ENCODE results near the gene EXOC3L4. TPM values are rescaled to one million over a fixed set of nuclear protein-coding genes. Genes with fewer than 3 reads are reported as not detected.
A peak's percentile ranks its signal among the peaks of the same experiment; 100 is the strongest.

EXOC3L4 gene
- total RNA-seq, 1 donor from 2014 or later, result 8.6 TPM

DNA sequence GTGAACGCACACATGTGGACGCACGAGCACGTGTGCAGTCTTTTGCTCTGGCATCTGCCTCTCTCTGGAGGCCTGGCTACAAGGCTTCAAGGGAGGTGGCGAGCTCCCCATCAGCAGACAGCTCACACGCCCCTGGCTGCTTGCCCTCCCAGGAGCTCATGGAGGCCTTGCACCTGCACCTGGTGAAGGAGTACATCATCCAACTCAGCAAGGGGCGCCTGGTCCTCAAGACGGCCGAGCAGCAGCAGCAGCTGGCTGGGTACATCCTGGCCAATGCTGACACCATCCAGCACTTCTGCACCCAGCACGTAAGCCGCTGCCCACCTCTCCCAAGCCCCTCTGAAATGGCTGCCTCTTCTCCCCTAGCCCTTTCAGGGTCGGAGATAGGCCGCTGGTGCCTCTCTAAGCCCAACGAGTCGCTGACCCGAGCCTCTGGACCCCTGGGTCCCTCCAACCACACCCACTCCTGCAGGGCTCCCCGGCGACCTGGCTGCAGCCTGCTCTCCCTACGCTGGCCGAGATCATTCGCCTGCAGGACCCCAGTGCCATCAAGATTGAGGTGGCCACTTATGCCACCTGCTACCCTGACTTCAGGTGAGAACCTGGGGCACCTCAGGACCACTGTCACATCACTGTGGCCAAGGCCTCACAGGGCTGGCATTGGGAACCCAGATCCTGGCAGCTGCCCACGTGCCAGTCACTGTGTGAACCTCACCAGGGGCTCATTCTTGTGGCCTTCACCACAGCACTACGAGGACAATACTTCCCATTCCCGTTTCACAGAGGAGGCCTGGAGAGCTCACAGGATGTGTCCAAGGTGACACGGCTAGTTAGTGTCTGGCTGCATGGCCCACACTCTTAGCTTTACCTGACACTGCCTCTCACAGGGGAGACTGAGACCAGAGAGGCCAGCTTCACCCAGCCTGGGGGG is 39.0 kb downstream of the EXOC3L4 start:
- TF ChIP-seq, protein P1, sequence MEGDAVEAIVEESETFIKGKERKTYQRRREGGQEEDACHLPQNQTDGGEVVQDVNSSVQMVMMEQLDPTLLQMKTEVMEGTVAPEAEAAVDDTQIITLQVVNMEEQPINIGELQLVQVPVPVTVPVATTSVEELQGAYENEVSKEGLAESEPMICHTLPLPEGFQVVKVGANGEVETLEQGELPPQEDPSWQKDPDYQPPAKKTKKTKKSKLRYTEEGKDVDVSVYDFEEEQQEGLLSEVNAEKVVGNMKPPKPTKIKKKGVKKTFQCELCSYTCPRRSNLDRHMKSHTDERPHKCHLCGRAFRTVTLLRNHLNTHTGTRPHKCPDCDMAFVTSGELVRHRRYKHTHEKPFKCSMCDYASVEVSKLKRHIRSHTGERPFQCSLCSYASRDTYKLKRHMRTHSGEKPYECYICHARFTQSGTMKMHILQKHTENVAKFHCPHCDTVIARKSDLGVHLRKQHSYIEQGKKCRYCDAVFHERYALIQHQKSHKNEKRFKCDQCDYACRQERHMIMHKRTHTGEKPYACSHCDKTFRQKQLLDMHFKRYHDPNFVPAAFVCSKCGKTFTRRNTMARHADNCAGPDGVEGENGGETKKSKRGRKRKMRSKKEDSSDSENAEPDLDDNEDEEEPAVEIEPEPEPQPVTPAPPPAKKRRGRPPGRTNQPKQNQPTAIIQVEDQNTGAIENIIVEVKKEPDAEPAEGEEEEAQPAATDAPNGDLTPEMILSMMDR (IDR thresholded peaks at IDR 0.05), result no peak
- TF ChIP-seq POLR2A (IDR thresholded peaks at IDR 0.05) (no peak), POLR2AphosphoS5 (IDR thresholded peaks at IDR 0.05; ENCODE audit: insufficient read depth in 1 of 2, low read depth in 1 of 2) (no peak)
- Histone ChIP-seq H3K27me3 (no peaks in the 10 kb centered on the region), H3K36me3 (peaks cover 0 to 45% of the 10 kb centered on the region in 2 donors), H3K27ac (no peak overlapping the region), H3K9me3 (no peaks in the 10 kb centered on the region), H3K4me3 (no peak overlapping the region), H3K4me1 (peaks cover 69% of the 10 kb centered on the region)
- no peak for DNase-seq (ENCODE audit: extremely low spot score in 2 of 2)
- intact Hi-C loops (cut with DNase I), result no loop called here

DNA sequence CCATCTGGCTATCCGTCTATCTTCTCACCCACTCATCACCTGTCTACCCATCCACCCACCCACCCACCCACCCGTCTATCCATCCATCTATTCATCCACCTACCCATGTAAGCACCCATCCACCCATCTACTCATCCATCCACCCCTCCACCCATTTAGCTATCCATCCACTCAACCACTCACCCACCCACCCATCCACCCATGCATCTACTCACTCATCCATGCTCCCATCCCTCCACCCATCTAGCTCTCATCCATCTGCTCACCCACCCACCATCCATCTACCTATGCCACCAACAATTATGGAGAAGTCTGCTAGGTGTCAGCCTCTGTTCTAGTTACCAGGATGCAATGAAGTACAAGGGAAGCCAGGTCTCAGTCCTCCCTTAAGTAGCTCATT is 39.9 kb downstream of the EXOC3L4 start:
- TF ChIP-seq POLR2A (IDR thresholded peaks at IDR 0.05) (no peak), POLR2AphosphoS5 (IDR thresholded peaks at IDR 0.05; ENCODE audit: insufficient read depth in 1 of 2, low read depth in 1 of 2) (no peak)
- TF ChIP-seq, protein P1 (IDR thresholded peaks at IDR 0.05), result no peak
- peaks cover 0 to 45% of the 10 kb centered on the region in 2 donors for H3K36me3 ChIP-seq
- H3K4me3 ChIP-seq, result no peak overlapping the region
- H3K4me1 ChIP-seq, result peaks cover 69% of the 10 kb centered on the region
- no peak for DNase-seq (ENCODE audit: extremely low spot score in 2 of 2)
- intact Hi-C loops (cut with DNase I), result no loop called here
- H3K9me3 ChIP-seq, result no peaks in the 10 kb centered on the region
- no peak overlapping the region for H3K27ac ChIP-seq
- no peaks in the 10 kb centered on the region for H3K27me3 ChIP-seq

DNA sequence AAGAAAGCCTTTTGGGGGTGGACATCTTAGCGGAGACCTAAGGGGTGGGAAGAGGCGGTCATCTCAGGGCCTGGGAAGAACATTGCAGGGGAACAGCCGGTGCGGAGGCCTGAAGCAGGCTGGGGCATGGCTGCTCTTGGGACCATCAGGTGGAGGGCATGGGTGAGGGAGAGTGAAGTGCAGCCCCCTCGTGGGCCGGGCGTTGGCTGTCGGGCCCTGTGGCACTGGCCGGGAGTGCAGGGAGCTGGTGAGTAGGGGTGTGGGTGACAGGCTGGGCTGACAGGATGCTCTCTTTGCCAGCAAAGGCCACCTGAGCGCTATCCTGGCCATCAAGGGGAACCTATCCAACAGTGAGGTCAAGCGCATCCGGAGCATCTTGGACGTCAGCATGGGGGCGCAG is 40.4 kb downstream of the EXOC3L4 start:
- Histone ChIP-seq H3K4me3 (no peak overlapping the region), H3K9me3 (no peaks in the 10 kb centered on the region), H3K36me3 (peaks cover 0 to 42% of the 10 kb centered on the region in 2 donors), H3K27me3 (no peaks in the 10 kb centered on the region), H3K27ac (no peak overlapping the region), H3K4me1 (peaks cover 64% of the 10 kb centered on the region)
- no peak for TF ChIP-seq POLR2AphosphoS5 (IDR thresholded peaks at IDR 0.05; ENCODE audit: insufficient read depth in 1 of 2, low read depth in 1 of 2)
- TF ChIP-seq, protein P1 (IDR thresholded peaks at IDR 0.05), result no peak
- no peak for TF ChIP-seq POLR2A (IDR thresholded peaks at IDR 0.05)
- intact Hi-C loops (cut with DNase I), result no loop called here
- DNase-seq (ENCODE audit: extremely low spot score in 2 of 2), result no peak

DNA sequence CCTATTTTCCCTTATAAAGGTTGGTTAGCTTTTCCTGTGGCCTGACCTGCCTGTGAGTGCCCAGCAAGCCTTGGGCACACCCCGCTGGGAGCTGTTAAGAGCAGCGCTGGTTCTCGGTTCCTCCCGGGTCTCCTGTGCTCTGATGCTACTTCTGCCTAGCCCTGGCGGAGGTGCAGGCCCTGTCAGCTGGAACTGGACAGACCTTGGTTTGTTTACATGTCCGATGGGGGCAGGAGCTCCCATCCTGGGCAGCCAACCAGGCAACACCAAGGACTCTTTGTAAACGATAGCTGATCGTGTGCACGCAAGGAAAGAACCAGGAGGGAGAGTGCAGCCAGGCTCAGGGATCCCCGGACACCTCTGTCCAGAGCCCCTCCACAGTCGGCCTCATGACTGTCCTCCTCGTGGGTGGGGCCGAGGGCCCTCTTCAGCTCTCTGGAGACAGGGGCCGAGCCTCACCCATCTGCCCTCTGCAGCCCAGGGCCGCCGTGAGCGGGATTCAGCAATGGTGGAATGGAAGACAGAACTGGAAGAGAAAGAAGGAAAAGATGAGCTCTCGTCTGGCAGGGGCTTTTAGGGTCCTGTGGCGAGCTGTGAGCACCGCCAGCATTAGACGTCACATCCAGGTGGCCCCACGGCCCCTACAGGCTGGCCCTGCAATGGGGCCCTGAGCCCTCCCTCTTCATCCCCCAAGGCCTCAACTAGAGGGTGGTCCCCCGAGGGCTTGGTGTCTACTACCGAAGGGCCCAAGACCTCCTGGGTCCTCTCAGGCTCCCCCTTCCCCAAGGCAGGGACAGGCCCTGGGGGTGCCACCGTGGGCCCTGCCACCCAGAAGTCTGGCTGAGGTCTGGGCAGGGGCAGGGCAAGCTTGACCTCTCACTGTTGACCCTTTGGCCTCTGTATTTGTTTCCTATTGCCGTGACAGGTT is 41.1 kb downstream of the EXOC3L4 start:
- Histone ChIP-seq H3K27me3 (no peaks in the 10 kb centered on the region), H3K4me3 (no peak overlapping the region), H3K36me3 (peaks cover 0 to 40% of the 10 kb centered on the region in 2 donors), H3K27ac (peak overlapping the region; percentile 65), H3K4me1 (peaks cover 57% of the 10 kb centered on the region), H3K9me3 (no peaks in the 10 kb centered on the region)
- intact Hi-C loops (cut with DNase I), result no loop called here
- TF ChIP-seq, protein P1 (IDR thresholded peaks at IDR 0.05), result no peak
- TF ChIP-seq POLR2AphosphoS5 (IDR thresholded peaks at IDR 0.05; ENCODE audit: insufficient read depth in 1 of 2, low read depth in 1 of 2) (no peak), POLR2A (IDR thresholded peaks at IDR 0.05) (no peak)
- no peak for DNase-seq (ENCODE audit: extremely low spot score in 2 of 2)
